GM21423 (cell line): ENCODE measurements around the gene WRNIP1.

Experiments used
- ATAC-seq: cut with Tn5 transposase; IDR thresholded peaks from one replicate; pipeline ENCODE4 v1.9.1; 2021; ENCODE audit warnings: mild to moderate bottlenecking, moderate library complexity; ENCODE audit not compliant: unreplicated experiment

Gene WRNIP1

GRCh38 chr6:2765166-2765895 is at the start of gene WRNIP1:
Gene WRNIP1 (plus strand): TSS chr6:2765393. CDS start chr6:2765623, 230 bp downstream.
- ATAC-seq, result peak; percentile 89

GRCh38 chr6:2715737-2716136 is 49.5 kb upstream of the WRNIP1 start:
- ATAC-seq, result no peak

- ATAC-seq, result no peak
Measured at GRCh38 chr6:2716936-2717700, 48.1 kb upstream of the WRNIP1 start.

GRCh38 chr6:2718334-2719092 is 46.7 kb upstream of the WRNIP1 start:
- no peak for ATAC-seq

DNA sequence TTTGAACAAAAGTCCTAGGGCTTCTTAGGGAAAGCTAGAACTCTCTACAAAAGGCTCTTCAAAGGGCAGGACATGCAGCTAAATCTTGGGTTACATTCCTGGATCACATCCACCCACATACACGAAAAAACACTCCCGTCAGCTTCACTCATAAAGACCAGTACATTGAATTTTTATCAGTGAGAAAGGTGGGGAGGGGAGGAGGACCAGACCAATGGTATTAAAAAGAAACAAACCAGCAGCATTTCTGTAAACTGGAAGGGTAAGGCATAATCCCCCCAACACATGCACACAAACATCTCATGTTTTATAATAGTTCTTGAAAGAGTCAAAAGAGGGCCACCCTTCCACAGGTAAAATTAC is 46.1 kb upstream of the WRNIP1 start:
- ATAC-seq, result no peak

DNA sequence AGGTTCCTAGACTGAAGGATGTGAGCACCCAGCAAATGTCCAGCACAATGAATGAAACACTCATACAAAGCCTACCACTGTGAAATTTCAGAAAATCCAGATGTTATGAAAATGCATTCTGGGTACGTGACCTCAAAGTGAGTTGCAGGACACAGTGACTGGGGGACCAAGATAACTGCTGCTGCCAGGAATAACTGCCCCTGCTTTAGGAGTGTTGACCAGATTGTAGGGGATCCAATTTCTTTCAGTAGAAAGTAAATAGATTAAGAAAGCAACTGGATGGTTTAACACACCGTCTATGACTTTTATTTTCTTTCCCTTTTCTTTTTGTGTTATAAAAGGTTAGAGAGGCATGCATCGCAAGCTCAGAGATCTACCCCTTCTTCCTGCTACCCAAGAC is 44.0 kb upstream of the WRNIP1 start:
- no peak for ATAC-seq

DNA sequence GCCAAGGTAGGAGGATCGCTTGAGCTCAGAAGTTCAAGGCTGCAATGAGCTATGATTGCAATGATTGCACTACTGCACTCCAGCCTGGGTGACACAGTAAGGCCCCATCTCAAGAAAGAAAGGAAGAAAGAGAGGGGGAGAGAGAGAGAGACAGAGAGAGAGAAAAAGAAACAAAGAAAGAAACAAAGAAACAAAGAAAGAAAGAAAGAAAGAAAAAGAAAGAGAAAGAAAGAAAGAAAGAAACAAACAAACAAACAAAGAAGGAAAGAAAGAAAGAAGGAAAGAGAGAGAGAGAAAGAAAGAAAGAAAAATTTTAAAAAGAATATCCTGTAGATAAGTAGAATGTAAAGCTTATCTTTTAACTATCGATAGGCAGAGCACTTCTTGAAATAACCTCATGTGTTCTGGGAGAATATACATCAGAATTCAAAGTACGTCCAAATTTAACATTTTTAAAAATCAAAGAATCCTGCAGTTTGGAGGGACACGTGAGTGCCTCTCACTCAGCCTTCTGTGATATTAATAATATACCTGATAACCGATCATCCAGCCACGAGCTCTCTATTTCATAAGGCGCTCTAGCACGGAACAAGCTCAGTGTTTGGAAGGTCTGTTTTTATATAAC is 39.7 kb upstream of the WRNIP1 start:
- ATAC-seq, result no peak

GRCh38 chr6:2725999-2726567 is 39.1 kb upstream of the WRNIP1 start:
- ATAC-seq, result peak; percentile 74

- ATAC-seq, result no peak
Measured at GRCh38 chr6:2729921-2730320, 35.3 kb upstream of the WRNIP1 start.

DNA sequence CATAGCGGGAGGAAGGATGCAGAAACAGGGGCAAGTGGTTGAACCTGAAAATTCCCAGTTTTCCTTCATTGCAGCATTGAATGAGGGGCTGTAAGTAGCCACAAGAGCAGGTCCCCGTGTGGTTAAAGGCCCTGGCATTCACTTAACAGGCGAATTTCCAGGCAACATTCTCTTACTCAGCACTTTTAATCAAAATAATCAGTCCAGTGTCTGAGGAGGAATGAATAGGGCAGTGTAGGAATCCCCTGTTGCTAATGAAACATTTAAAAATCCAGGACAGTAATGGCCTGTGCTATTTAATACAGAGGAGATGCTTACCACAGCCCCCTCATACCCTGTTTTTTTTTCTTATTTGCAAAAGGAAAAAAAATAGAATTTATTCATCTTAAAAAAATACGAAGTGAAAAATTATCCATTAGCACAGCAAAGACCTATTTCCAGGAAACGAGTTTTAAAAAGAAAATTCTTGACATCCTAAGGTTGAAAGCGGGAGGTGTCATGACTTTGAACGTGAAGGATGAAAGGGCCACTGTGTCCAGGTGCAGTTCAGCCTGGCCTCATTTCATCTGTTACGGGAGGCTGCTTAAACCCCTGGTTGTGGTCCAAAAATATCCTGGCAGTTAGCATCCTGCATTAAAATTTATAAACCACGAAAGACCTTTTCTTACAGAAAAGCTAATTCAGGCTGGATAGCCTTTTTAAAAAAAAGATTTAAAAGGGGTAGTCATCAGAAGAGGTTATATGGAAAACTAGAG is 34.7 kb upstream of the WRNIP1 start:
- ATAC-seq, result no peak

DNA sequence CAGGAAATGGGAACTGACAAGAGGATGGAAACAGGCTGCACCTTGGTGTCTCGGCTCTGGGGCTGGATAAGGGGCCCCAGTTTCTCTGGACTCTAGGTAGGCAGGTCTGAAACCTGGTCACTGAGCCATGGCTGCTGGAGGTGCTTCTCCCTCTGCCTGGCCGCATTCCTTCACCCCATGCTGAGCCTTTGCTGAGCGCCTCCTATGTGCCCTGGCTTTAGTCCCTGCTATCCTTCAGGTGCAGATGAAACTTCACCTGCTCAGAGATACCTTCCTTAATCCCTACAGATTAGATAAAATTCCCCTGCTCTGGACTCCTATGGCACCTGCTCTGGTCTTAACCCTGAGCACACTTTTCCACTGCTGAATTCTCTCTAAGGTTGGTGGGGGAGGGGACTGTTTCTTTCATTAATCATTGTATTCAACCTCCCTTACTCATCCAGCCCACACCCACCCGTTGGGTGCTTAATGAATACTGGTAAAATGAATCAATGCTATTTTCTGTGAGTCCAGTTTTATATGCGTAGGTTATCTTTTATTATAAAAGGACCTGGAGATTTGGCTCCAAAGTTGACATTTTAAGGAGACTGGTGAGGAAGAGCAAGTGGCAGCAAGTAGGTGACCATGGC is 33.8 kb upstream of the WRNIP1 start:
- ATAC-seq, result no peak

DNA sequence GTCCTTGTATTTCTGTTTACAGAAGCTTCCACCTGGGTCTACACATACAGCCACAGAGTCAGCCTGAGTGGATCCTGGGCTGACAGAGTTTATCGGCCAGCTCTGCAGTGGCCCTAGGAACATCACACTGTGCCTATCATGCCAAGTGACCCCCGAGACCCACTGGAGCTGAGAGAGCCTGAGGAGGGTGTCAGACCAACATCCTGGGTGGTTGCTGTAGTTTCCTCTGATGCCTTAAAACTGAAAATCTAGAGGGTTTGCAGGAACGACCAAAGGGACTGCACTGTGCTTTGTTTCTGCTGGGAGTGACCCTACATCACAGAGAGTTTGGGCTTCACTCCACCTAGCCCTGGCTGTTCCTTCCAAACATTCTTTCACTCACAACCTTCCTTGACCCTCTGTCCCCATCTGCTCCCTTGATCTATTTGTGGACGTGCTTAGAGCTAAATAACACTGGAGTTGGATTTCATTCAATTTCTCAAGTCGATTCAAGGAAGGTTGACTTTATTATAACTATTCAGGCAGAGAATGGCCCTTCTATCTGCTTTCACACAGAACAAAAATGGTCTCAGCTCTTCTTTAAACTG is 32.6 kb upstream of the WRNIP1 start:
- no peak for ATAC-seq

DNA sequence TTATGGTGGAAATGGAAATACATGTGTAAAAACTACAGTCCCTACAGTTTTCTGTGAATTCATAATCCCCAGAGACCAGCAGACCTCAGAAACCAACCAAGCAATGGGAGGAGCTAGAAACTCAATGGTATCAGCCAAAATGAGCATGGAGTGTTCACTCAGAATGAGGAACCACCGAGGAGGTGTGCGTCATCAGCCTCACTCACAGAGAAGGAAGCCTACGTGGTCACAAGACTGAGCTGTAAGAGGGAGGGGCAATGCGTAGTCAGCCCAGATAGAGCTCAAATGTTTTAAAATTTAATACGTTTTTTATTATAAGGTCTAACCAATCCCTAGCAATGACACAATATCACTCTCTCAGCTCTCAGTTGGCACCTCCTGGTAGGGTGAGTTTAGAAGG is 31.9 kb upstream of the WRNIP1 start:
- peak; percentile 91 for ATAC-seq

- no peak for ATAC-seq
Measured at GRCh38 chr6:2733736-2734480, 31.3 kb upstream of the WRNIP1 start.

DNA sequence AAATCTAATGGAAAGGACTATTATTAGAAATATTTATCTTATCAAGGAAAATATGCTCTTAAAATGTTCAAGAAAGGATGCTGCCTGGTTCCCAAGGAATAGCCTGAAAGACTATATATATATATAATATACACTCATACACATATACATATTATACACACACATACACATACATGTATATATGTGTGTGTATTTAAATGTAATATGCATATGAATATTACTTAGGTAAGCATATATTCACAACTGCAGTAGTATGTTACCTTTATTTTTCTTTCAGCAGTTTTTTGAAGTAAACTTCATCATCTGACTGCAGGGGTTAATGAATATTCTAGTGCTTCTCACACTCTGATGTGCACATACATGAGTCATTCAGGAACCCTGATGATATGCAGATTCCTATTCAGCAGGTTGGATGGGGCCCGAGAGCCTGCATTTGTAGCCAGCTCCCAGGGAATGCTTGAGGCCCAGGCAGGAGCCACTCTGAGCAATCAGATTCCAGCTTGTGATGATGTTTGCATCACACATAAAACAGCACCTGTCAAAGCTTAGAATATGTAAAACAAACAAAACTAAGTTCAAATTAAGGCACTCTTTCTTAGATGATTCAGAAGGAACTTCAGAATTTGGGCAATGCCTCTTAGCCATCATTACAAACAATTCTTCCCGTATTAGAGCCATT is 30.6 kb upstream of the WRNIP1 start:
- ATAC-seq, result no peak

GRCh38 chr6:2737885-2738284 is 27.3 kb upstream of the WRNIP1 start:
- no peak for ATAC-seq

GRCh38 chr6:2738373-2738979 is 26.7 kb upstream of the WRNIP1 start:
- no peak for ATAC-seq

DNA sequence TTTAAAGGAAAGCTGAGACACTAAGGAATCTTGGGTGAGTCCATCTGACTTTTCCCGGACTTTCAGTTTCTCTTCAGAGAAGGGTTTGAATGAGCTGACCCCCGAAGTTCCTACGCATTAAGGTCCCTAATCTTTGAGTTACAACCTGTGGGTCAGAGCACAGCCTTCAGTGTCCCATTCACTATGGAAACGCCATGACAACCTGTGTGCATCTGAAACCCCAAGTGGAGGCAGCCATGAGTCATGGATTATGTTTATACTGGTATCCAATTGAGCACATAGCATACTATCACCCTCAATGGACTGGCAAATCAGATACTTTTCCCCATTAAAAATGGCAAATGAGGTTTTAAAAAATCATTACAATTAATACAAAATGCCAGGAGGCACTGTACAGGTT is 25.9 kb upstream of the WRNIP1 start:
- ATAC-seq, result no peak
